GM12801 (cell line): ENCODE data around the gene NUAK1.

Source experiments
- TF ChIP-seq, protein P1 (sequence below): IDR thresholded peaks from one replicate; pipeline ENCODE4 v1.5.1; 2011; ENCODE audit warnings: control low read depth; ENCODE audit not compliant: insufficient read length; ENCODE audit errors: extremely low read depth

NUAK1 gene

GRCh38 chr12:106031761-106032622, 106.8 kb downstream of the NUAK1 start:
- TF ChIP-seq, protein P1, sequence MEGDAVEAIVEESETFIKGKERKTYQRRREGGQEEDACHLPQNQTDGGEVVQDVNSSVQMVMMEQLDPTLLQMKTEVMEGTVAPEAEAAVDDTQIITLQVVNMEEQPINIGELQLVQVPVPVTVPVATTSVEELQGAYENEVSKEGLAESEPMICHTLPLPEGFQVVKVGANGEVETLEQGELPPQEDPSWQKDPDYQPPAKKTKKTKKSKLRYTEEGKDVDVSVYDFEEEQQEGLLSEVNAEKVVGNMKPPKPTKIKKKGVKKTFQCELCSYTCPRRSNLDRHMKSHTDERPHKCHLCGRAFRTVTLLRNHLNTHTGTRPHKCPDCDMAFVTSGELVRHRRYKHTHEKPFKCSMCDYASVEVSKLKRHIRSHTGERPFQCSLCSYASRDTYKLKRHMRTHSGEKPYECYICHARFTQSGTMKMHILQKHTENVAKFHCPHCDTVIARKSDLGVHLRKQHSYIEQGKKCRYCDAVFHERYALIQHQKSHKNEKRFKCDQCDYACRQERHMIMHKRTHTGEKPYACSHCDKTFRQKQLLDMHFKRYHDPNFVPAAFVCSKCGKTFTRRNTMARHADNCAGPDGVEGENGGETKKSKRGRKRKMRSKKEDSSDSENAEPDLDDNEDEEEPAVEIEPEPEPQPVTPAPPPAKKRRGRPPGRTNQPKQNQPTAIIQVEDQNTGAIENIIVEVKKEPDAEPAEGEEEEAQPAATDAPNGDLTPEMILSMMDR = no peak

DNA sequence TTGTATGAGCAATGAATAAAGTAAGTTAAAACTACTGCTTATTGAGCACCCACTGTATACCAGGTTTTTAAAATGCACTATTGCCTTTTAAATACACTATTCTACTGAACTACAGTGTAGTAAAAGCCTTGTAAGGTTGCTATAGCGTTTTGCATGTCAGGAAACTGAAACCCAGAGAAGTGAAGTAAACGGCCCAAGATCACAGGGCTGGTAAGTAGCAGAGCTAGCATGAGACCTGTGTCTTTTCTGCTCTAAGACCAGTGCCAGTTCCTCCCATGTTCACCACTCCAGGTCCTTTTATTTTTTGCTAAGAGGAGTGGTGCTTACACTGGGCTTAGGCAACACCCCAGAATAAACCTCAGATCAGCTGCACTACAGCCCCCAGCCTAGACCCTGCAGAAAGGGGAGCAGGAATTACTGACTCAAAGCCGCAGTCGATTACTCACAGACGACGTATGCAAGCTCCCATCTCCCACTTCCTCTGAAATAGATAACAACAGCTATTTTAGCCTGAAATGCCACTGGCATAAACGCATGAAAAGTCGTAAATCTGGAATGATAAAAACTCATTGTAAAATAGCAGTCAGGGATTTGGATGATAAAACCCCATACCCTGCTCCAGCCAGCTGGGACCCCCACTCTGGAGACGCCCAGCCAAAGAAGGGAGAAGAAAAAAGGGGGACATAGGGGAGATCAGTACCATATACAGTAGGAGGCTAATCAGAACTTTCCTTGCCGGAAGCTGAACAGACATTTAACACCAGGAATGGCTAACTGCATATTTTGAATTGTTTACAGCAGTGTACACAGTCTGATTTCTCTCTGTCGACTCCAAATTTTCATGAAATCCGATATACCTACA, 108.3 kb downstream of the NUAK1 start:
- TF ChIP-seq, protein P1 = no peak

DNA sequence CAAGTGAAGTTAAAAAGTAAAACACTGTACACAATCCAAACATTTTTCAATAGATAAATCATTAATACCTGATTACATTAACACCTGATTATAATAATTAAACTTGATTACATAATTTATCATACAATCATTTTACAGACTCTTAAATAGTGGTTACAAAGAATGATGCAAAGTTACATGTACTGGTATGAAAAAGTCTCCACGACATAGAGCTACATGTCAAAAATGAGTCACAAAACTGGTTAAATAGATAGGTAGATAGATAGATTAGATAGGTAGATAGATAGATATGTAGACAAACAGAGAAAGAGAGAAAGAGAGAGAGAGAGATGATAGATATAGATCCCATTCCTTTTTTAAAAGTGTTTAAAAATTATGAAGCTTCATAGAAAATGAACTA, 109.2 kb downstream of the NUAK1 start:
- TF ChIP-seq, protein P1 = no peak

DNA sequence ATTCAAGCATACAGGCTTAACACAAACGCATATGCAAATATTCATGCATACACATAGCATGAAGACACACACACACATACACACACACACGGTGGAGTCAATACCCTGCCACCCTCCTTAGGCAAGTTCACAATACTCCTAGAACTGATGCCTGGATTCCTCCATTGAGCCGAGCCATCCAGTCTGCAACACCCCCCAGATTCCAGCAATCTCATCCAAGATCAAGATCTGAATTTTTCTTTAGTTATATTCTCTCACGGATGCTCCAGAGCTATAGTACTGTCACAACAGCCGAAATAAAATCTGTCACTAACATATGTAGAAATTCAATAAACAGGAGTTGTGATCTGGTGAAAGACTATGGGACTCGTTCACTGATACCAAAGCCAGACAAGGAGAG, 110.8 kb downstream of the NUAK1 start:
- TF ChIP-seq, protein P1 = no peak

GRCh38 chr12:106027286-106027685, 111.5 kb downstream of the NUAK1 start:
- TF ChIP-seq, protein P1 = no peak

- TF ChIP-seq, protein P1 = no peak
Observed at GRCh38 chr12:106025129-106025528, 113.6 kb downstream of the NUAK1 start.

DNA sequence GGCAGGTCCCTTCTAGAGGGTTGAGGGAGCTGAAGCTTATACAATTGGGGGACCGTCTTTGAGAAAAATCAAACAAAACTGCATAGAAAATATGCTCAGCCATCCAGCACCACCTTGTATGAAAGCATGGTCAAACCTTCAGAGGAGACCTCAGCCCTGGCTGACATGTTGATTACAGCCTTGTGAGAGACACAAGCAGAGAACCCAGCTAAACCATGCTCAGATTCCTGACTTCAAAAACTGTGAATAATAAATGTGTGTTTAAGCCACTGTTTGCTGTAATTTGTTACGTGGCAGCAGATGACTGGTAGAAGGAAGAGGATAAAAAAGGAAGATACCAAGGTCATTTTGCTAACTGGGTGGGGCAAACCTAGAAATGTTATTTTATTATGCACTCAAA, 115.7 kb downstream of the NUAK1 start:
- TF ChIP-seq, protein P1 = no peak
